Kidney glomerular epithelial cell (primary cell): ENCODE data around the gene ASCL5.
"Not testable (repeated sequence)": the region's sequence is repeated elsewhere in the genome, so short reads cannot be mapped to it uniquely, and the experiment has no call there.

Experiments used
- DNase-seq: peaks from one replicate; lab custom pipeline; 2025; lab: John Stamatoyannopoulos, UW

The ASCL5 gene

GRCh38 chr1:201126832-201127754 lies at the start of gene ASCL5:
ASCL5 (minus strand) TSS chr1:201127184; CDS start chr1:201115372, 11,812 bp downstream.
- peak; percentile 16 for DNase-seq

GRCh38 chr1:201175820-201176500 lies 49.0 kb upstream of the ASCL5 start:
- no peak for DNase-seq

GRCh38 chr1:201173736-201174135 lies 46.8 kb upstream of the ASCL5 start:
- no peak for DNase-seq

- DNase-seq = no peak
These were observed 46.1 kb upstream of the ASCL5 start for GRCh38 chr1:201172999-201173610.

GRCh38 chr1:201172326-201172725 lies 45.3 kb upstream of the ASCL5 start:
- DNase-seq = no peak

- DNase-seq = no peak
These were observed 44.4 kb upstream of the ASCL5 start for GRCh38 chr1:201171063-201172036.

GRCh38 chr1:201170533-201171062 lies 43.6 kb upstream of the ASCL5 start:
- peak; percentile 88 for DNase-seq

GRCh38 chr1:201169971-201170532 lies 43.1 kb upstream of the ASCL5 start:
- no peak for DNase-seq

- no peak for DNase-seq
These were observed 42.2 kb upstream of the ASCL5 start for GRCh38 chr1:201169203-201169602.

GRCh38 chr1:201167041-201167991 lies 40.3 kb upstream of the ASCL5 start:
- no peak for DNase-seq

- peak; percentile 13 for DNase-seq
These were observed 37.7 kb upstream of the ASCL5 start for GRCh38 chr1:201164645-201165044.

- DNase-seq = no peak
These were observed 36.7 kb upstream of the ASCL5 start for GRCh38 chr1:201163707-201164106.

- DNase-seq = not testable (repeated sequence)
These were observed 36.1 kb upstream of the ASCL5 start for GRCh38 chr1:201163036-201163435.

GRCh38 chr1:201157949-201158348 lies 31.0 kb upstream of the ASCL5 start:
- DNase-seq = no peak

- no peak for DNase-seq
These were observed 29.8 kb upstream of the ASCL5 start for GRCh38 chr1:201156819-201157218.

GRCh38 chr1:201156346-201156745 lies 29.4 kb upstream of the ASCL5 start:
- DNase-seq = no peak

- DNase-seq = no peak
These were observed 28.4 kb upstream of the ASCL5 start for GRCh38 chr1:201155354-201155753.

GRCh38 chr1:201154389-201155165 lies 27.6 kb upstream of the ASCL5 start, which contains the start of gene TMEM9:
TMEM9 (minus strand) TSS chr1:201154474; CDS start chr1:201153923, 551 bp downstream.
- peak; percentile 92 for DNase-seq
